ENCODE results near the gene RXRB. TPM values are rescaled to one million over a fixed set of nuclear protein-coding genes. Genes with fewer than 3 reads are reported as not detected.

Gene RXRB
- total RNA-seq, 2 donors from 2014 or later = 33.4 to 36.3 TPM

GRCh38 chr6:33203443-33204164 is 3.1 kb upstream of the RXRB start:
- H3K36me3 ChIP-seq = no peaks in the 10 kb centered on the region
- no peak for TF ChIP-seq CTCF (IDR thresholded peaks at IDR 0.05)
- H3K9ac ChIP-seq (ENCODE audit: low read depth in 2 of 2, low read length in 2 of 2) = no peak overlapping the region
- H3K4me3 ChIP-seq = no peak overlapping the region
- no peak for DNase-seq
- no peak overlapping the region for H3K27ac ChIP-seq
- H3K9me3 ChIP-seq = no peaks in the 10 kb centered on the region
- peaks cover 15% of the 10 kb centered on the region for H3K4me1 ChIP-seq
- H3K27me3 ChIP-seq = no peaks in the 10 kb centered on the region
- intact Hi-C loops (cut with DNase I) = no loop called here

GRCh38 chr6:33202799-33203198 is 2.3 kb upstream of the RXRB start:
- no peak for TF ChIP-seq CTCF (IDR thresholded peaks at IDR 0.05)
- no peak overlapping the region for H3K9ac ChIP-seq (ENCODE audit: low read depth in 2 of 2, low read length in 2 of 2)
- intact Hi-C loops (cut with DNase I) = no loop called here
- no peaks in the 10 kb centered on the region for H3K27me3 ChIP-seq
- H3K4me3 ChIP-seq = no peak overlapping the region
- no peaks in the 10 kb centered on the region for H3K36me3 ChIP-seq
- DNase-seq = no peak
- no peaks in the 10 kb centered on the region for H3K9me3 ChIP-seq
- H3K27ac ChIP-seq = no peak overlapping the region
- H3K4me1 ChIP-seq = peaks cover 15% of the 10 kb centered on the region

GRCh38 chr6:33201935-33202334 is 1.5 kb upstream of the RXRB start:
- H3K4me3 ChIP-seq = peak overlapping the region; percentile 75
- DNase-seq = no peak
- H3K36me3 ChIP-seq = no peaks in the 10 kb centered on the region
- peak overlapping the region; percentile 94 for H3K27ac ChIP-seq
- no peak for TF ChIP-seq CTCF (IDR thresholded peaks at IDR 0.05)
- peaks cover 15% of the 10 kb centered on the region for H3K4me1 ChIP-seq
- H3K27me3 ChIP-seq = no peaks in the 10 kb centered on the region
- H3K9ac ChIP-seq (ENCODE audit: low read depth in 2 of 2, low read length in 2 of 2) = peak overlapping the region; percentile 81 to 93
- H3K9me3 ChIP-seq = no peaks in the 10 kb centered on the region
- intact Hi-C loops (cut with DNase I) = no loop called here

GRCh38 chr6:33201147-33201545 is 681 bp upstream of the RXRB start:
- Histone ChIP-seq H3K27me3 (no peaks in the 10 kb centered on the region), H3K9ac (ENCODE audit: low read depth in 2 of 2, low read length in 2 of 2) (peak overlapping the region; percentile 81 to 93), H3K4me1 (peaks cover 15% of the 10 kb centered on the region), H3K4me3 (peak overlapping the region; percentile 75), H3K9me3 (no peaks in the 10 kb centered on the region), H3K27ac (peak overlapping the region; percentile 94), H3K36me3 (no peaks in the 10 kb centered on the region)
- intact Hi-C loops (cut with DNase I) = no loop called here
- TF ChIP-seq CTCF (IDR thresholded peaks at IDR 0.05) = no peak
- DNase-seq = no peak

DNA sequence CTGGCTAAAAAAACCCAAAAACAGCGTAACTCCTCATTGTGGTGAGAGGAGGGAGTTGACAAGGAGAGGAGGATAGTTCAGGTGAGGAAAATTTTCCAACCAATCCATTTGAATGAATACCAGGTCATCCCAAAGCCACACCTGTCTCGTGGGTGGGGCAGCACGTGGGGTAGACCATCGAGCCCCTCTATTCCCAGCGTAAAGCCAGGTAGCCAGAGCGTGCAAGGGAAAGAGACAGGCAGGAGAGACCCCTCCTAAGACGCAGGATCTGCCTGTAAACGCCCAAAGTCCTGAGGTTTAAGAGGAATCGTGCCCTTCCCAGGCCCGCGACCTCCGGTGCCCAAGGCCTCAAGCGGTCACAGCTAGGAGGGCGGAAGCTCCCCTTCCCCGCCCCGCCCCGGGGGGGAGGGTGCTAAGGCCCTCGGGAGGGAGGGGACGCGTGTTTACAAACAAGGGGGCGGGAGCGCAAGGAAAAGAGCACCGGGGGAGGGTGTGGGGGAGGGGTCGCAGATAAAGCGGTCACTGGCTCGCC is 712 bp downstream of the RXRB start:
- H3K4me1 ChIP-seq = peaks cover 15% of the 10 kb centered on the region
- DNase-seq = peak; percentile 86
- peak overlapping the region; percentile 94 for H3K27ac ChIP-seq
- no peaks in the 10 kb centered on the region for H3K27me3 ChIP-seq
- TF ChIP-seq CTCF (IDR thresholded peaks at IDR 0.05) = no peak
- no peaks in the 10 kb centered on the region for H3K9me3 ChIP-seq
- H3K9ac ChIP-seq (ENCODE audit: low read depth in 2 of 2, low read length in 2 of 2) = peak overlapping the region; percentile 93 to 96
- H3K36me3 ChIP-seq = peaks cover 3% of the 10 kb centered on the region
- H3K4me3 ChIP-seq = peak overlapping the region; percentile 75
- intact Hi-C loops (cut with DNase I) = no loop called here

All from colonic mucosa (tissue), 4 donors.